ENCODE measurements around the gene NDUFS5.
"Not testable (repeated sequence)": the region's sequence is repeated elsewhere in the genome, so short reads cannot be mapped to it uniquely, and the experiment has no call there.

The NDUFS5 gene

GRCh38 chr1:39065542-39065941 lies 39.4 kb downstream of the NDUFS5 start:
- DNase-seq: no peak

DNA sequence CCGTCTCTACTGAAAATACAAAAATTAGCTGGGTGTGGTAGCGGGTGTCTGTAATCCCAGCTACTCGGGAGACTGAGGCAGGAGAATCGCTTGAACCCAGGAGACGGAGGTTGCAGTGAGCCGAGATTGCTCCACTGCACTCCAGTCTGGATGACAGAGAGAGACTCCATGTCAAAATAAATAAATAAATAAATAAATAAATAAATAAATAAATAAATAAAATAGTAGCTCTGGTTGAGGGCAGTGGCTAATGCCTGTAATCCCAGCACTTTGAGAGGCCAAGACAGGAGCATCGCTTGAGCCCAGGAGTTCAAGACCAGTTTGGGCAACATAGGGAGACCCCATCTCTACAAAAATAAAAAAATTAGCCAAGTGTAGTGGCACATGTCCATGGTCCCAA lies 42.1 kb downstream of the NDUFS5 start:
- not testable (repeated sequence) for DNase-seq

GRCh38 chr1:39071557-39071956 lies 45.4 kb downstream of the NDUFS5 start:
- not testable (repeated sequence) for DNase-seq

GRCh38 chr1:39076127-39076798 lies 50.1 kb downstream of the NDUFS5 start:
- no peak for DNase-seq

DNA sequence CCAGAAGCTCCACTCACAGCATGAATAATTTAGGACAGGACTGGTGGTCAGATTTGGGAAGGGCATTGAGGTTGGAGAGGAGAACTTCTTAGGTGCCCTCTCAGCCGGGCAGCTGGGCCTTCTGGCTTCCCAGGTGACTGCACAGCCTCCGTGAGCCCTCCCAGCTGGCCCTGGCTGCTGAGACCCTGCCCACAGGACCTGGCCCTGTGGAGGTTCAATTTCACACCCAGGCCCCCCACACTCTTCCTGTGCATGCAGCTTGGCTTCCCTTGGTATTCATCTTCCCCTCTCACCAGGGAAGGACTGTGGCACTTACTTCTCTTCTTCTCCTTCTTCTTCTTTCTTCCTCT lies 50.6 kb downstream of the NDUFS5 start:
- no peak for DNase-seq

GRCh38 chr1:39080269-39080826 lies 54.2 kb downstream of the NDUFS5 start:
- DNase-seq: no peak

DNA sequence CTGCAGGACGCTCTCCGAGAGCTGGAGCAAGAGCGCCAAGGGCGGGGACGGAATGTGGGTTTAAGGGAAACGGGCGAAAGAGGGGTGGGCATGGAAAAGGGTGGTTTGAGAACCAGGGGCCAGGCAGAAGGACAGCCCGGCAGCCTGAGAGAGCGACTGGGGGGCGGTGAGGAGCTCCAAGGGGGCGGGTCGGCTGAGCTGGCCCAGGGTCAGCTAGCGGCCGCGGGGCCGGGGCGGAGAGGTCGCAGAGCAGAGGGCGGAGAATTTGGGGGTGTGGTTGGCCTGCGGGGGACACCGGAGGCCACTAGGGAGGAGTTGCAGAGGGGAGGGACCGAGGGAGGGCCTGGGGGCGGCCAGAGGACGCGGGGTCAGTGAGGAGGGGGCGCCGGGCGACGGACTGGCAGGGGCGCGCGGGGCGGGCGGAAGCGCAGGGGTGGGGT lies 54.7 kb downstream of the NDUFS5 start:
- DNase-seq: no peak

- no peak for DNase-seq
Measured at GRCh38 chr1:39081271-39082009, 55.3 kb downstream of the NDUFS5 start.

DNA sequence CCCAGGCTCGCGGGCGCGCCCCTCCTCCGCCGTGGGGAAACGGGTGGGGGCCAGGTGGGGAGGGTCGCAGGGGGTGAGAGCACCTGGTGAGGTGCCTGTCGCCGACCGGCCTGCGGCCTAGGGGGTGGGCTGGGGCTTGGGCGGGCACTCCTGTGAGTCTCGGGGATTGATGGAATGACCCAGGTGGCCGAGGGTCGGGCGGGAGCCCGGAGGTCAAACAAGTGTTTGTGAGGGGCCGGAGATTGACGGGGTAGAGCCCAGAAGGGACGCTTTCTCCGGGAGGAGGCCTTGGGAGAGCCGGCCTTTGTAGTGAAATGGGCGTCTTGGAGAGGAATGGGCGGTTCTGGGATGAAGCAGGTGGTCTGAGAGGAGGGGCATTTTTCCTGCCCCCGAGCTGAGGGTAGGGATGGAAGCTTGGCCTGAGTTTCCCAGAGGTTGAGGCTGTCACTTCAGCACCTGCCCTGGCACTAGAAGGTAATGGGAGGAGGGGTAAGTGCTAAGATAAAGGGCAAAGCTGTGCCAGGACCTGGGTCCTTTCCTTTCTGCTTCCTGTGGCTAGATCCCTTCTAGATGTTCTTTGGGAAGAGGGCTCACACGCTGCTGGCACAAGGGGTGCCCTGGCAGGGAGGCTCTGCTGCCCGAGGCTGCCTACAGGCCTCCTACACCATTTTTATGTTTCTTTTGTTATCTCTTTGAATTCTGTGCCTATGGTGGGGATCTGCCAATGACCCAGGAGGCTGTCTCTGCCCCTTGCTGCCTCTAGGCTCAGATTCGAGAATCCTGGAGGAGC lies 56.1 kb downstream of the NDUFS5 start:
- no peak for DNase-seq

DNA sequence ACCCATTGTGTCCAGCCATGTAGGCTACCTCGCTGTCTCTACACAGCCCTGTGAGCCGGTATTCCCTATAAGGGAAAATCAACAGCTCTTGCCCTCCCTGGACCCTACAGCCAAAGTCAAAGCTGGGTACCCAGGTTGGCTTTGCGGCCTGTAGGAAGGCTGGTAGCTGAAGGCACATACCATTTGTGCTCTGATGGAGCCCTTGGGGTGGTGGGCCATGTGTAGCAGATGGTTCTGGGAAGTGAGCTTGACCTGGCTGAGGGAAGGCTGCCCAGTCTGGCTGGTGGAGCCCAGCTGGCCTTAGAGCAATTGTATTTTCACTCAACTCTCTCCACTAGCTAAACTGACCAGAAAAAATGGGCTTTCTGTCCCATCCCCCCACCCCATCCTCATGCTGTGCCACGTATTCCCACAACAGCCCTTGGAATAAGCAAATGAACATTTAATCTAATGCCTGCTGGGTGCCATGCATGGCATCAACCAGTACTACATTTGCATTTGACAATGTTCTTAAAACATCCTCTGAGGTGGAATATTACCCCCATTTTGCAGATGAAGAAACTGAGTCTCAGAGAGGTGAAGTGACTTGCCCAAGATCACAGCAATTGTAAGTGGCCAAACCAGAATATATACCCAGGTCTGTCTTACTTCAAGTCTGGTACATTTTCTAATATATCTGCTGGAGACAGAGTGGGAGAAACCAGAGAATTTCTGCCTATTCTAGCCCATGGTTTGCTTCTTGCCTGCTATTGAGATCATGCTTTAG lies 56.8 kb downstream of the NDUFS5 start:
- DNase-seq: no peak

DNA sequence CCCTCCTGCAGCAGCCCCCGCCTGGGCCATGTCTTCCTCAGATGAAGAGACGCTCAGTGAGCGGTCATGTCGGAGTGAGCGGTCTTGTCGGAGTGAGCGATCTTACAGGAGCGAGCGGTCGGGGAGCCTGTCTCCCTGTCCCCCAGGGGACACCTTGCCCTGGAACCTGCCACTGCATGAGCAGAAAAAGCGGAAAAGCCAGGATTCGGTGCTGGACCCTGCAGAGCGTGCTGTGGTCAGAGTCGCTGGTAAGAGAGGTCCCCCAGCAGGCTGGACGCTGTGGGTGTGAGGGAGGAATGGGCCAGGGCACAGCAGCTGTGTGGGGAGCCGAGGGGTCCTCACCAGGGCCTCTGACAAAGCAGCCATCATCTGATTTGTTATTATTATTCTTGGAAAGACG lies 58.0 kb downstream of the NDUFS5 start:
- no peak for DNase-seq
